Ecto neural progenitor cell (in vitro differentiated cells): ENCODE measurements around the gene TCF7L1.

Source experiments
- DNase-seq: peaks from one replicate; pipeline ENCODE4 v3.0.0-alpha.2; 2018; ENCODE audit warnings: low spot score

The TCF7L1 gene

GRCh38 chr2:85356186-85356585 is 223.0 kb downstream of the TCF7L1 start:
- DNase-seq = no peak

- no peak for DNase-seq
These were observed 224.5 kb downstream of the TCF7L1 start for GRCh38 chr2:85357736-85358135.
